ENCODE results near the gene DPP10. TPM values are rescaled to one million over a fixed set of nuclear protein-coding genes. Genes with fewer than 3 reads are reported as not detected.

The DPP10 gene
- total and polyA plus RNA-seq, 2 of the 13 experiments (the other 11 are each of a cell fraction or from before 2014, with no cell fraction given) = 0.95 to 1.7 TPM

GRCh38 chr2:114550364-114550763 is 107.9 kb downstream of the DPP10 start (continued):
- TF ChIP-seq PAXIP1 (CRISPR knock-in tag; conservative IDR thresholded peaks at IDR 0.05) (peak; percentile 77), ZMYM3 (CRISPR knock-in tag; IDR thresholded peaks at IDR 0.05) (peak; percentile 98), ZNF430 (CRISPR knock-in tag; IDR thresholded peaks at IDR 0.05) (no peak), ZFY (CRISPR knock-in tag; IDR thresholded peaks at IDR 0.05) (no peak), CENPT (CRISPR knock-in tag; IDR thresholded peaks at IDR 0.05; ENCODE audit: low read depth) (no peak), ZNF597 (CRISPR knock-in tag; IDR thresholded peaks at IDR 0.05) (no peak), ZNF362 (CRISPR knock-in tag; IDR thresholded peaks at IDR 0.05; ENCODE audit: borderline replicate concordance) (no peak), ZNF101 (CRISPR knock-in tag; IDR thresholded peaks at IDR 0.05; ENCODE audit: borderline replicate concordance, low read depth) (no peak), ZNF460 (CRISPR knock-in tag; IDR thresholded peaks at IDR 0.05; ENCODE audit: borderline replicate concordance) (no peak), KLF13 (CRISPR knock-in tag; IDR thresholded peaks at IDR 0.05) (no peak), SKI (IDR thresholded peaks at IDR 0.05; ENCODE audit: partially characterized antibody) (peak; percentile 52), MAFF (IDR thresholded peaks at IDR 0.05; ENCODE audit: low read depth, low read length) (no peak), AHR (CRISPR knock-in tag; IDR thresholded peaks at IDR 0.05) (no peak), MAFK (conservative IDR thresholded peaks at IDR 0.05 in 1 of 2, IDR thresholded peaks at IDR 0.05 in 1 of 2; ENCODE audit: low read length in 2 of 2) (no peak), E2F5 (CRISPR knock-in tag; conservative IDR thresholded peaks at IDR 0.05) (no peak), ZKSCAN1 (IDR thresholded peaks at IDR 0.05; ENCODE audit: low read length) (0 out of 2 replicates have a peak, but pooled peaks have one; percentile 27), TBX3 (IDR thresholded peaks at IDR 0.05; ENCODE audit: borderline replicate concordance) (peak; percentile 68; the same call in 1 of the 2 replicates), KDM6A (CRISPR knock-in tag; IDR thresholded peaks at IDR 0.05; ENCODE audit: low read depth) (no peak), ETV5 (CRISPR knock-in tag; IDR thresholded peaks at IDR 0.05; ENCODE audit: borderline replicate concordance) (peak; percentile 42; the same call in 1 of the 2 replicates), ZNF850 (CRISPR knock-in tag; conservative IDR thresholded peaks at IDR 0.05) (no peak)
- TF ChIP-seq, protein P1, sequence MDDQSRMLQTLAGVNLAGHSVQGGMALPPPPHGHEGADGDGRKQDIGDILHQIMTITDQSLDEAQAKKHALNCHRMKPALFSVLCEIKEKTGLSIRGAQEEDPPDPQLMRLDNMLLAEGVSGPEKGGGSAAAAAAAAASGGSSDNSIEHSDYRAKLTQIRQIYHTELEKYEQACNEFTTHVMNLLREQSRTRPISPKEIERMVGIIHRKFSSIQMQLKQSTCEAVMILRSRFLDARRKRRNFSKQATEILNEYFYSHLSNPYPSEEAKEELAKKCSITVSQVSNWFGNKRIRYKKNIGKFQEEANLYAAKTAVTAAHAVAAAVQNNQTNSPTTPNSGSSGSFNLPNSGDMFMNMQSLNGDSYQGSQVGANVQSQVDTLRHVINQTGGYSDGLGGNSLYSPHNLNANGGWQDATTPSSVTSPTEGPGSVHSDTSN (CRISPR knock-in tag; IDR thresholded peaks at IDR 0.05; ENCODE audit: borderline replicate concordance) = no peak
- TF ChIP-seq, protein P2, sequence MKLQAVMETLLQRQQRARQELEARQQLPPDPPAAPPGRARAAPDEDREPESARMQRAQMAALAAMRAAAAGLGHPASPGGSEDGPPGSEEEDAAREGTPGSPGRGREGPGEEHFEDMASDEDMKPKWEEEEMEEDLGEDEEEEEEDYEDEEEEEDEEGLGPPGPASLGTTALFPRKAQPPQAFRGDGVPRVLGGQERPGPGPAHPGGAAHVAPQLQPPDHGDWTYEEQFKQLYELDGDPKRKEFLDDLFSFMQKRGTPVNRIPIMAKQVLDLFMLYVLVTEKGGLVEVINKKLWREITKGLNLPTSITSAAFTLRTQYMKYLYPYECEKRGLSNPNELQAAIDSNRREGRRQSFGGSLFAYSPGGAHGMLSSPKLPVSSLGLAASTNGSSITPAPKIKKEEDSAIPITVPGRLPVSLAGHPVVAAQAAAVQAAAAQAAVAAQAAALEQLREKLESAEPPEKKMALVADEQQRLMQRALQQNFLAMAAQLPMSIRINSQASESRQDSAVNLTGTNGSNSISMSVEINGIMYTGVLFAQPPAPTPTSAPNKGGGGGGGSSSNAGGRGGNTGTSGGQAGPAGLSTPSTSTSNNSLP (IDR thresholded peaks at IDR 0.05; ENCODE audit: low read depth, low read length) = no peak

Measured in HepG2 (cell line).